Kidney (tissue), 14 donors: ENCODE results near the gene LMTK3. TPM values are rescaled to one million over a fixed set of nuclear protein-coding genes. Genes with fewer than 3 reads are reported as not detected.

ENCODE experiments used
- DNase-seq, 5 donors: peaks; one replicate each; pipeline ENCODE4 v3.0.0-alpha.2; 2013 to 2020
- FAIRE-seq: peaks from 2 replicates; lab custom pipeline; 2012; peaks lifted over from hg19 to GRCh38; lab: Jason Lieb, UNC
- H3K27ac ChIP-seq, 2 donors: one replicate each; pipeline ENCODE4 v1.7.0; 2013; ENCODE audit warnings: low read depth in 2 of 2, low read length in 2 of 2, inconsistent platforms in 1 of 2
- H3K27me3 ChIP-seq: one replicate; pipeline ENCODE4 v1.7.1; 2013; ENCODE audit warnings: low read length, inconsistent platforms; ENCODE audit not compliant: control insufficient read depth, insufficient read depth
- H3K36me3 ChIP-seq, 3 donors: one replicate each; pipeline versions ENCODE4 v1.7.0 to v1.7.1; 2013; ENCODE audit warnings: low read length in 3 of 3, control low read depth in 1 of 3, inconsistent platforms in 1 of 3; ENCODE audit not compliant: insufficient read depth in 3 of 3, control insufficient read depth in 2 of 3
- H3K4me1 ChIP-seq, 3 donors: one replicate each; pipeline versions ENCODE4 v1.7.0 to v1.7.1; 2013; ENCODE audit warnings: low read length in 3 of 3, inconsistent platforms in 1 of 3, low read depth in 1 of 3; ENCODE audit not compliant: control insufficient read depth in 2 of 3, insufficient read depth in 2 of 3
- H3K4me3 ChIP-seq, 3 donors: one replicate each; pipeline versions ENCODE4 v1.7.0 to v1.8.1; 2013; ENCODE audit warnings: low read length in 3 of 3, control low read depth in 1 of 3, inconsistent platforms in 1 of 3
- H3K9ac ChIP-seq, 3 donors: one replicate each; pipeline versions ENCODE4 v1.7.0 to v1.7.1; 2013; ENCODE audit warnings: low read length in 3 of 3, control low read depth in 1 of 3, inconsistent platforms in 1 of 3
- H3K9me3 ChIP-seq, 3 donors: one replicate each; pipeline versions ENCODE4 v1.7.0 to v1.7.1; 2013; ENCODE audit warnings: low read length in 3 of 3, control low read depth in 1 of 3, inconsistent platforms in 1 of 3; ENCODE audit not compliant: control insufficient read depth in 2 of 3, insufficient read depth in 1 of 3
- intact Hi-C: fragments of 100-400 bp; cut with DNase I; formaldehyde crosslinking; loops from one replicate; pipeline ENCODE4 v1.11.1; 2022
- polyA plus RNA-seq: library from polyadenylated mRNA; stranded (reverse); fragments of 350-450 nt; fragmentation: Illumina TruSeq; extraction: RNeasy Lipid Tissue Mini Kit (QIAGEN cat#74804); gene quantifications from one replicate; pipeline ENCODE4 v1.2.3, GENCODE V29; 2014; ENCODE audit warnings: low read depth, low replicate concordance; ENCODE audit not compliant: insufficient read depth
- total RNA-seq: library from RNA; stranded (reverse); fragmentation: NEBNext Ultra II Directional; extraction: Animal tissue kit (Norgen Biotek cat#: 25700); gene quantifications from one replicate; pipeline ENCODE4 v1.2.1, GENCODE V29; 2021
- TF ChIP-seq, protein P1 (sequence below): IDR thresholded peaks from 3 replicates; pipeline ENCODE4 v1.5.1; 2012; ENCODE audit warnings: mild to moderate bottlenecking, moderate library complexity, borderline replicate concordance; ENCODE audit not compliant: insufficient read depth; ENCODE audit errors: extremely low read depth
- donor health status: control.
- donor health status: control.
- donor health status: control.
- donor health status: control.
- donor health status: control.
- donor health status: DM: yes; HTN: yes; CAD: no.
- donor health status: Normal renal cell carcinoma (clear cell type).

LMTK3 gene
- total and polyA plus RNA-seq, 2 donors from 2014 or later = 4.2 to 8.4 TPM

GRCh38 chr19:48444129-48444935 lies 67.3 kb downstream of the LMTK3 start:
- H3K36me3 ChIP-seq = peaks cover 2 to 9% (median 6%) of the 10 kb centered on the region in 3 donors
- no peak overlapping the region for H3K27ac ChIP-seq
- H3K9me3 ChIP-seq = no peaks in the 10 kb centered on the region
- H3K27me3 ChIP-seq = peaks cover 9% of the 10 kb centered on the region
- intact Hi-C loops = no loop called here
- TF ChIP-seq, protein P1, sequence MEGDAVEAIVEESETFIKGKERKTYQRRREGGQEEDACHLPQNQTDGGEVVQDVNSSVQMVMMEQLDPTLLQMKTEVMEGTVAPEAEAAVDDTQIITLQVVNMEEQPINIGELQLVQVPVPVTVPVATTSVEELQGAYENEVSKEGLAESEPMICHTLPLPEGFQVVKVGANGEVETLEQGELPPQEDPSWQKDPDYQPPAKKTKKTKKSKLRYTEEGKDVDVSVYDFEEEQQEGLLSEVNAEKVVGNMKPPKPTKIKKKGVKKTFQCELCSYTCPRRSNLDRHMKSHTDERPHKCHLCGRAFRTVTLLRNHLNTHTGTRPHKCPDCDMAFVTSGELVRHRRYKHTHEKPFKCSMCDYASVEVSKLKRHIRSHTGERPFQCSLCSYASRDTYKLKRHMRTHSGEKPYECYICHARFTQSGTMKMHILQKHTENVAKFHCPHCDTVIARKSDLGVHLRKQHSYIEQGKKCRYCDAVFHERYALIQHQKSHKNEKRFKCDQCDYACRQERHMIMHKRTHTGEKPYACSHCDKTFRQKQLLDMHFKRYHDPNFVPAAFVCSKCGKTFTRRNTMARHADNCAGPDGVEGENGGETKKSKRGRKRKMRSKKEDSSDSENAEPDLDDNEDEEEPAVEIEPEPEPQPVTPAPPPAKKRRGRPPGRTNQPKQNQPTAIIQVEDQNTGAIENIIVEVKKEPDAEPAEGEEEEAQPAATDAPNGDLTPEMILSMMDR = no peak
- H3K4me3 ChIP-seq = peak overlapping the region in 1 of 3 donors; percentile 97
- no peak for FAIRE-seq
- peak in 2 of 5 donors; percentile 20 to 77 for DNase-seq
- H3K4me1 ChIP-seq = peaks cover 0 to 11% (median 9%) of the 10 kb centered on the region in 3 donors
- H3K9ac ChIP-seq = no peak overlapping the region

- Histone ChIP-seq H3K9ac (no peak overlapping the region), H3K9me3 (no peaks in the 10 kb centered on the region), H3K4me3 (peak overlapping the region in 1 of 3 donors; percentile 97), H3K36me3 (peaks cover 2 to 9% (median 3%) of the 10 kb centered on the region in 3 donors), H3K4me1 (peaks cover 0 to 11% (median 9%) of the 10 kb centered on the region in 3 donors), H3K27ac (no peak overlapping the region), H3K27me3 (peaks cover 9% of the 10 kb centered on the region)
- intact Hi-C loops = no loop called here
- DNase-seq (peak in 2 of 5 donors; percentile 24 to 77), FAIRE-seq (no peak)
- TF ChIP-seq, protein P1 = no peak
These were observed 67.9 kb downstream of the LMTK3 start for GRCh38 chr19:48443731-48444128.

DNA sequence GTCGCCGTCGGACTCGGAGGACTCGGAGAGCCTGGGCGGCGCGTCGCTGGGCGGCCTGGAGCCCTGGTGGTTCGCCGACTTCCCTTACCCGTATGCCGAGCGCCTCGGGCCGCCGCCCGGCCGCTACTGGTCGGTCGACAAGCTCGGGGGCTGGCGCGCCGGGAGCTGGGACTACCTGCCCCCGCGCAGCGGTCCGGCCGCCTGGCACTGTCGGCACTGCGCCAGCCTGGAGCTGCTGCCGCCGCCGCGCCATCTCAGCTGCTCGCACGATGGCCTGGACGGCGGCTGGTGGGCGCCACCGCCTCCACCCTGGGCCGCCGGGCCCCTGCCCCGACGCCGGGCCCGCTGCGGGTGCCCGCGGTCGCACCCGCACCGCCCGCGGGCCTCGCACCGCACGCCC lies 68.4 kb downstream of the LMTK3 start:
- TF ChIP-seq, protein P1 = no peak
- Histone ChIP-seq H3K4me1 (peaks cover 0 to 11% (median 9%) of the 10 kb centered on the region in 3 donors), H3K27me3 (peaks cover 9% of the 10 kb centered on the region), H3K36me3 (peaks cover 1 to 9% (median 2%) of the 10 kb centered on the region in 3 donors), H3K27ac (no peak overlapping the region), H3K4me3 (no peak overlapping the region), H3K9ac (no peak overlapping the region), H3K9me3 (no peaks in the 10 kb centered on the region)
- intact Hi-C loops = no loop called here
- peak in 3 of 5 donors; percentile 22 to 85 (median 53) for DNase-seq
- no peak for FAIRE-seq
